Lung (tissue), 12 donors: ENCODE results near the gene CDC42EP1. TPM values are rescaled to one million over a fixed set of nuclear protein-coding genes. Genes with fewer than 3 reads are reported as not detected.

Experiments
- ATAC-seq: fragments of 200-7000 bp; cut with Tn5 transposase; one replicate; pipeline ENCODE4 v1.9.1; 2020; ENCODE audit warnings: moderate number of reproducible peaks; ENCODE audit not compliant: insufficient read depth, low FRiP score
- DNase-seq, 3 donors: peaks; one replicate each; pipeline ENCODE4 v3.0.0-alpha.2; 2013 to 2017
- H3K27ac ChIP-seq, 2 donors: one replicate each; pipeline ENCODE4 v1.5.1; 2013; ENCODE audit warnings: mild to moderate bottlenecking in 2 of 2, moderate library complexity in 2 of 2, control low read depth in 1 of 2, inconsistent platforms in 1 of 2, low read depth in 1 of 2, low read length in 1 of 2
- H3K27me3 ChIP-seq, 3 donors: one replicate each; pipeline ENCODE4 v1.5.1; 2013; ENCODE audit warnings: low read length in 2 of 3; ENCODE audit not compliant: control insufficient read depth in 3 of 3, insufficient read depth in 3 of 3
- H3K36me3 ChIP-seq, 4 donors: one replicate each; pipeline ENCODE4 v1.5.1; 2013; ENCODE audit warnings: low read length in 4 of 4, mild to moderate bottlenecking in 1 of 4, moderate library complexity in 1 of 4; ENCODE audit not compliant: control insufficient read depth in 4 of 4, insufficient read depth in 4 of 4
- H3K4me1 ChIP-seq, 5 donors: one replicate each; pipeline ENCODE4 v1.5.1; 2013; ENCODE audit warnings: low read length in 5 of 5, mild to moderate bottlenecking in 2 of 5, moderate library complexity in 1 of 5; ENCODE audit not compliant: control insufficient read depth in 5 of 5, insufficient read depth in 5 of 5
- H3K4me3 ChIP-seq: one replicate; pipeline ENCODE4 v1.5.1; 2013; ENCODE audit warnings: mild to moderate bottlenecking, control low read depth, moderate library complexity
- H3K9ac ChIP-seq, 2 donors: one replicate each; pipeline ENCODE4 v1.5.1; 2013; ENCODE audit warnings: low read length in 2 of 2, control low read depth in 1 of 2; ENCODE audit not compliant: insufficient read depth in 1 of 2
- H3K9me3 ChIP-seq, 4 donors: one replicate each; pipeline ENCODE4 v1.5.1; 2013; ENCODE audit warnings: low read length in 3 of 4, mild to moderate bottlenecking in 1 of 4, moderate library complexity in 1 of 4; ENCODE audit not compliant: control insufficient read depth in 4 of 4, insufficient read depth in 3 of 4
- CTCF ChIP-seq: IDR thresholded peaks from 2 replicates; pipeline ENCODE4 v1.5.1; 2012; ENCODE audit warnings: mild to moderate bottlenecking; ENCODE audit errors: control extremely low read depth, extremely low read depth
- WGBS, 2 donors: extraction: QIAGEN DNeasy Blood & Tissue Kit; methylation state at CpG; one replicate each; pipeline ENCODE4 v1.1.7; 2013; 5-methylcytosine and 5-hydroxymethylcytosine counted together
- polyA plus RNA-seq, 2 donors: library from polyadenylated mRNA; stranded (reverse); fragments of 200-250 nt; gene quantifications; one replicate each; pipeline ENCODE4 v1.2.1, GENCODE V29; 2013
- total RNA-seq, 2 donors: library from RNA; depleted of rRNA in 1 of 2; stranded (reverse); fragments of >200 nt in 1 of 2; gene quantifications; one replicate each; pipeline ENCODE4 v1.2.1, GENCODE V29; 2014 to 2021
- donor health status: control.
- donor health status: control.
- donor health status: Bipolar disorder and iron deficiency.
- donor health status: healthy.
- donor health status: DM: yes; HTN: yes; CAD: no.

The CDC42EP1 gene
- total and polyA plus RNA-seq, 4 donors: 23.9 to 77.0 (median 51.9) TPM

- Histone ChIP-seq H3K9me3 (no peaks in the 10 kb centered on the region), H3K27me3 (no peaks in the 10 kb centered on the region), H3K9ac (no peak overlapping the region), H3K27ac (no peak overlapping the region), H3K4me3 (no peak overlapping the region), H3K4me1 (peaks cover 0 to 3% (median 0%) of the 10 kb centered on the region in 5 donors), H3K36me3 (no peaks in the 10 kb centered on the region)
- no peak for ATAC-seq
- no peak for TF ChIP-seq CTCF
- DNase-seq: no peak
- WGBS, 2 donors: 93 to 94% methylated on average over 10 of the region's 10 CpGs
Measured at GRCh38 chr22:37575490-37576003, 15.3 kb downstream of the CDC42EP1 start.

- Histone ChIP-seq H3K36me3 (no peaks in the 10 kb centered on the region), H3K27ac (no peak overlapping the region), H3K27me3 (no peaks in the 10 kb centered on the region), H3K9ac (no peak overlapping the region), H3K9me3 (no peaks in the 10 kb centered on the region), H3K4me3 (no peak overlapping the region), H3K4me1 (peaks cover 0 to 15% (median 2%) of the 10 kb centered on the region in 5 donors)
- WGBS, 2 donors: 89 to 92% methylated on average over 5 of the region's 5 CpGs
- ATAC-seq (no peak), DNase-seq (no peak)
- no peak for TF ChIP-seq CTCF
Measured at GRCh38 chr22:37578002-37578401, 17.7 kb downstream of the CDC42EP1 start.

- Histone ChIP-seq H3K9me3 (no peaks in the 10 kb centered on the region), H3K9ac (no peak overlapping the region), H3K4me3 (no peak overlapping the region), H3K27me3 (no peaks in the 10 kb centered on the region), H3K36me3 (no peaks in the 10 kb centered on the region), H3K27ac (no peak overlapping the region), H3K4me1 (peaks cover 0 to 12% (median 2%) of the 10 kb centered on the region in 5 donors)
- DNase-seq (peak in 1 of 3 donors; percentile 64), ATAC-seq (no peak)
- WGBS, 2 donors: 1 to 9% methylated on average over 9 of the region's 9 CpGs
- no peak for TF ChIP-seq CTCF
Measured at GRCh38 chr22:37581504-37581903, 21.2 kb downstream of the CDC42EP1 start.

- no peaks in the 10 kb centered on the region for H3K9me3 ChIP-seq
- WGBS, 2 donors: 72 to 93% methylated on average over 4 of the region's 4 CpGs
- no peak for TF ChIP-seq CTCF
- no peak for ATAC-seq
- no peak overlapping the region for H3K27ac ChIP-seq
- no peak for DNase-seq
- no peaks in the 10 kb centered on the region for H3K27me3 ChIP-seq
- peaks cover 0 to 12% (median 2%) of the 10 kb centered on the region in 5 donors for H3K4me1 ChIP-seq
- no peak overlapping the region for H3K9ac ChIP-seq
- H3K4me3 ChIP-seq: no peak overlapping the region
- no peaks in the 10 kb centered on the region for H3K36me3 ChIP-seq
Measured at GRCh38 chr22:37582526-37582925, 22.2 kb downstream of the CDC42EP1 start.
